Measurements from ENCODE around the gene GPR37. TPM values are rescaled to one million over a fixed set of nuclear protein-coding genes. Genes with fewer than 3 reads are reported as not detected.

Gene GPR37
- total and polyA plus RNA-seq, 2 donors (not counting 3 experiments of a cell fraction or from before 2014, with no cell fraction given) = 0.92 to 2.1 TPM

GRCh38 chr7:124780056-124780455 is 14.5 kb upstream of the GPR37 start:
- FAIRE-seq (no peak), DNase-seq (ENCODE audit: low read depth, low spot score) (no peak)
- H3K27me3 ChIP-seq (ENCODE audit: control insufficient read depth in 2 of 2, insufficient read depth in 2 of 2, low read length in 2 of 2) = no peaks in the 10 kb centered on the region
- dilution Hi-C loops (cut with MboI; ENCODE audit: extremely low pct_ligation_motif_present, low sequenced_read_pairs) = no loop called here
- H3K4me2 ChIP-seq (ENCODE audit: insufficient read depth, low read length) = no peak overlapping the region
- no peaks in the 10 kb centered on the region for H3K9me1 ChIP-seq (replicated peaks; ENCODE audit: control insufficient read depth, extremely low read depth, insufficient read depth, low read length)
- H3K9ac ChIP-seq (replicated peaks; ENCODE audit: extremely low read depth, insufficient read depth, low read length) = no peak overlapping the region
- no peaks in the 10 kb centered on the region for H3K9me3 ChIP-seq (replicated peaks; ENCODE audit: control insufficient read depth, insufficient read depth, low read length)
- no peak overlapping the region for H3K27ac ChIP-seq (ENCODE audit: insufficient read depth, low read depth, low read length)
- H3K79me2 ChIP-seq (ENCODE audit: control insufficient read depth, insufficient read depth, low read length) = no peaks in the 10 kb centered on the region
- peaks cover 14% of the 10 kb centered on the region for H3K4me1 ChIP-seq (ENCODE audit: control insufficient read depth, extremely low read depth, insufficient read depth, low read length)
- no peak overlapping the region for H3K4me3 ChIP-seq (replicated peaks in 1 of 3; ENCODE audit: insufficient read depth in 1 of 3, low read depth in 1 of 3, low read length in 3 of 3)
- H2AFZ ChIP-seq (ENCODE audit: low read depth, low read length) = no peak overlapping the region
- no peaks in the 10 kb centered on the region for H3K36me3 ChIP-seq (ENCODE audit: control insufficient read depth in 2 of 2, extremely low read depth in 1 of 2, insufficient read depth in 2 of 2, low read length in 2 of 2)
- TF ChIP-seq MYC (IDR thresholded peaks at IDR 0.05; ENCODE audit: low read depth, low read length) = no peak
- TF ChIP-seq POLR2A (IDR thresholded peaks at IDR 0.05; ENCODE audit: low read depth, low read length) = no peak
- no peak for TF ChIP-seq GATA2 (IDR thresholded peaks at IDR 0.05; ENCODE audit: insufficient read depth, insufficient read length, low read depth, low read length)
- TF ChIP-seq, protein P1, sequence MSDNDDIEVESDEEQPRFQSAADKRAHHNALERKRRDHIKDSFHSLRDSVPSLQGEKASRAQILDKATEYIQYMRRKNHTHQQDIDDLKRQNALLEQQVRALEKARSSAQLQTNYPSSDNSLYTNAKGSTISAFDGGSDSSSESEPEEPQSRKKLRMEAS (IDR thresholded peaks at IDR 0.05; ENCODE audit: insufficient read depth, insufficient read length) = no peak
- no peak for TF ChIP-seq CTCF (IDR thresholded peaks at IDR 0.05; ENCODE audit: extremely low read depth in 1 of 2, insufficient read depth in 1 of 2, low read depth in 1 of 2, low read length in 2 of 2)
- no peak for TF ChIP-seq POLR2AphosphoS5 (IDR thresholded peaks at IDR 0.05; ENCODE audit: insufficient read depth, low read depth, low read length)
- TF ChIP-seq EZH2 (IDR thresholded peaks at IDR 0.05; ENCODE audit: borderline replicate concordance, low read depth, low read length, severe bottlenecking) = no peak
- no peak for TF ChIP-seq FOS (IDR thresholded peaks at IDR 0.05; ENCODE audit: borderline replicate concordance, insufficient read depth, low read length)
- no peak for TF ChIP-seq JUN (IDR thresholded peaks at IDR 0.05; ENCODE audit: borderline replicate concordance, insufficient read depth, insufficient read length, low read depth)
- ChIA-PET POLR2A (no interaction called here), CTCF (interaction anchor here (1.2 to 1.3 kb wide), 2 partner anchors 14 to 679 kb away, joined by 5 to 9 read pairs; partner anchors contain the start of gene GPR37)
- intact Hi-C loops (cut with micrococcal nuclease) = loop anchor here (5.0 kb wide), 1 partner anchor 693 kb away; no protein-coding TSS in a partner anchor
- no TSS peak for BruUV-seq (replicated peaks)
- H4K20me1 ChIP-seq (replicated peaks; ENCODE audit: control insufficient read depth, extremely low read depth, insufficient read depth, low read length) = no peaks in the 10 kb centered on the region

Measured in endothelial cell of umbilical vein (primary cell).